Keratinocyte (primary cell): ENCODE data around the gene DPF3. TPM values are rescaled to one million over a fixed set of nuclear protein-coding genes. Genes with fewer than 3 reads are reported as not detected.

Source experiments
- DNase-seq: peaks from one replicate; pipeline ENCODE4 v3.0.0-alpha.2; 2011; ENCODE audit warnings: low read depth, missing footprints, low spot score
- FAIRE-seq: peaks from 2 replicates; lab custom pipeline; 2011; peaks lifted over from hg19 to GRCh38; lab: Jason Lieb, UNC
- H2AFZ ChIP-seq: 2 replicates; pipeline ENCODE4 v1.6.0; 2012; ENCODE audit warnings: low read length, control low read depth, inconsistent platforms; ENCODE audit not compliant: control insufficient read depth
- H3K27ac ChIP-seq: 2 replicates; pipeline ENCODE4 v1.5.1; 2011; ENCODE audit warnings: low read length; ENCODE audit not compliant: control insufficient read depth, insufficient read depth
- H3K27me3 ChIP-seq: 3 replicates; pipeline ENCODE4 v1.6.0; 2011; ENCODE audit warnings: low read length; ENCODE audit not compliant: control insufficient read depth, insufficient read depth; ENCODE audit errors: extremely low read depth
- H3K36me3 ChIP-seq, 2 experiments: 2 replicates in 1 of 2; 3 replicates in 1 of 2; pipeline ENCODE4 v1.5.1; 2011; ENCODE audit warnings: low read length in 2 of 2, mild to moderate bottlenecking in 1 of 2; ENCODE audit not compliant: control insufficient read depth in 2 of 2, insufficient read depth in 2 of 2; ENCODE audit errors: extremely low read depth in 1 of 2
- H3K4me1 ChIP-seq: 3 replicates; pipeline ENCODE4 v1.5.1; 2011; ENCODE audit warnings: low read length; ENCODE audit not compliant: control insufficient read depth, insufficient read depth; ENCODE audit errors: extremely low read depth
- H3K4me2 ChIP-seq: 3 replicates; pipeline ENCODE4 v1.6.0; 2011; ENCODE audit warnings: low read depth, low read length; ENCODE audit not compliant: control insufficient read depth, insufficient read depth; ENCODE audit errors: extremely low read depth
- H3K4me3 ChIP-seq, 3 experiments: fragments of 200-600 bp in 1 of 3; sonication (generic) in 1 of 3; 2 replicates in 2 of 3; 3 replicates in 1 of 3; pipeline ENCODE4 v1.5.1; 2011 to 2016; ENCODE audit warnings: low read length in 3 of 3, mild to moderate bottlenecking in 3 of 3, control low read depth in 2 of 3, inconsistent platforms in 1 of 3, low read depth in 1 of 3, mixed read lengths in 1 of 3, mixed run types in 1 of 3, moderate library complexity in 1 of 3; ENCODE audit not compliant: control insufficient read depth in 2 of 3, insufficient read depth in 2 of 3; ENCODE audit errors: extremely low read depth in 1 of 3
- H3K79me2 ChIP-seq: 2 replicates; pipeline ENCODE4 v1.6.0; 2012; ENCODE audit warnings: low read length; ENCODE audit not compliant: control insufficient read depth, insufficient read depth
- H3K9ac ChIP-seq: 3 replicates; pipeline ENCODE4 v1.6.0; 2011; ENCODE audit warnings: low read length; ENCODE audit not compliant: control insufficient read depth, insufficient read depth; ENCODE audit errors: extremely low read depth
- H3K9me1 ChIP-seq: 3 replicates; pipeline ENCODE4 v1.6.0; 2011; ENCODE audit warnings: low read length; ENCODE audit not compliant: control insufficient read depth, insufficient read depth; ENCODE audit errors: extremely low read depth
- H3K9me3 ChIP-seq: 2 replicates; pipeline ENCODE4 v1.5.1; 2012; ENCODE audit warnings: low read depth, low read length; ENCODE audit not compliant: control insufficient read depth
- H4K20me1 ChIP-seq: 3 replicates; pipeline ENCODE4 v1.6.0; 2011; ENCODE audit warnings: low read length; ENCODE audit not compliant: control insufficient read depth, insufficient read depth; ENCODE audit errors: extremely low read depth
- EZH2 ChIP-seq: IDR thresholded peaks from one replicate; pipeline ENCODE4 v1.6.1; 2012; ENCODE audit warnings: inconsistent platforms, mild to moderate bottlenecking, low read length, moderate library complexity
- dilution Hi-C: fragments of 300-500 bp; cut with MboI; formaldehyde crosslinking; loops from one replicate; pipeline ENCODE4 v1.7.0; 2020; ENCODE audit warnings: low sequenced_read_pairs; ENCODE audit not compliant: extremely low pct_ligation_motif_present
- polyA plus RNA-seq, 5 experiments: library from polyadenylated mRNA; depleted of rRNA in 3 of 5; stranded (reverse) in 3 of 5; stranded (forward) in 1 of 5; unstranded in 1 of 5; fragments of >200 nt; gene quantifications; 1 replicate in 1 of 5; 2 replicates in 3 of 5; 3 replicates in 1 of 5; pipeline versions ENCODE4 v1.2.1 to v1.2.3, GENCODE V29; 2011 to 2012; ENCODE audit warnings: missing spikeins in 2 of 5, low read depth in 1 of 5, low replicate concordance in 1 of 5
- TF ChIP-seq, protein P1 (sequence below), 3 experiments: IDR thresholded peaks in 1 of 3; conservative IDR thresholded peaks in 1 of 3; optimal IDR thresholded peaks in 1 of 3; 2 replicates in 2 of 3; 3 replicates in 1 of 3; pipeline versions ENCODE3 to v1.5.1; 2011; ENCODE audit warnings: low read length in 3 of 3, mild to moderate bottlenecking in 3 of 3, moderate library complexity in 2 of 3, control low read depth in 1 of 3, inconsistent platforms in 1 of 3; ENCODE audit not compliant: insufficient read depth in 2 of 3; ENCODE audit errors: extremely low read depth in 1 of 3

The DPF3 gene
- polyA plus RNA-seq, 1 donor (not counting 4 experiments of a cell fraction or from before 2014, with no cell fraction given) = 1.1 TPM

DNA sequence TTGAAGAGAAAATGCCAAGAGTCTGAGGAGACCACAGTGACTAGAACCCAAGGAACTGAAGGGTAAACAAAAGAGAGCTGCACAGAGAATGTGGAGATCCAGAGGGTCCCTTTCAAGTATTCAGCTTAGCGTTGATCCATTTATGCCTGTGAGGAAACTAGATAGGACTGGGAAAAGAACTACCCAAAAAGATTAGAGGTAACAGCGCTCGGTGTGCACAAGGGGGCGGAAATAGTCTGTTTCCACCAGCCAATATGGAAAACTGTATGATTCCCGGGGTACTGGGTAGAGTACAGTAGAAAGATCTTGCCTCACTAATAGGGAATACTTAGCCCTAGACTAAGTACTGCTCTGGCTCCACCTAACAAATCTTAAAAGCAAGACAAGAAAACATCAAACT, 135.5 kb downstream of the DPF3 start:
- dilution Hi-C loops = no loop called here
- no peak for FAIRE-seq

DNA sequence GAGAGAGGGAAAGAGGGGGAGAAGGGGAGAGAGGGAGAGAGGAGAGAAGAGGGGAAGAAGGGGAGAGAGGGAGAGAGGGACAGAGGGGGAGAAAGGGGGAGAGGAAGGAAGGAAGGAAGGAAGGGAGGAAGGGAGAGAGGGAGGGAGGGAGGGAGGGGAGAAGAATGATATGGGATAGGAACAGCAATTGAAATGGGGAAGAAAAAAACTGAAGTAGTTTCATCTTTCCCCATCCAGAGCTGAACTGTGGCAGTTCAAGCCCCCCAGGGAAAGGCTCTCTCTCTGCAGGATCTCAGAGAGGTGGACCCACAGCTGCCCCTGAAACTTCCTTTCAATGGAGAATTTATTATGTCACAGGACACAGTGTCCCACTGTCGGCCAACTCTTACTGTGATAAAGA, 136.9 kb downstream of the DPF3 start:
- no peaks in the 10 kb centered on the region for H3K27me3 ChIP-seq
- H3K9me1 ChIP-seq = no peaks in the 10 kb centered on the region
- dilution Hi-C loops = no loop called here
- H3K9ac ChIP-seq = no peak overlapping the region
- no peak overlapping the region for H3K27ac ChIP-seq
- H3K4me3 ChIP-seq = no peak overlapping the region
- TF ChIP-seq EZH2 = no peak
- TF ChIP-seq, protein P1, sequence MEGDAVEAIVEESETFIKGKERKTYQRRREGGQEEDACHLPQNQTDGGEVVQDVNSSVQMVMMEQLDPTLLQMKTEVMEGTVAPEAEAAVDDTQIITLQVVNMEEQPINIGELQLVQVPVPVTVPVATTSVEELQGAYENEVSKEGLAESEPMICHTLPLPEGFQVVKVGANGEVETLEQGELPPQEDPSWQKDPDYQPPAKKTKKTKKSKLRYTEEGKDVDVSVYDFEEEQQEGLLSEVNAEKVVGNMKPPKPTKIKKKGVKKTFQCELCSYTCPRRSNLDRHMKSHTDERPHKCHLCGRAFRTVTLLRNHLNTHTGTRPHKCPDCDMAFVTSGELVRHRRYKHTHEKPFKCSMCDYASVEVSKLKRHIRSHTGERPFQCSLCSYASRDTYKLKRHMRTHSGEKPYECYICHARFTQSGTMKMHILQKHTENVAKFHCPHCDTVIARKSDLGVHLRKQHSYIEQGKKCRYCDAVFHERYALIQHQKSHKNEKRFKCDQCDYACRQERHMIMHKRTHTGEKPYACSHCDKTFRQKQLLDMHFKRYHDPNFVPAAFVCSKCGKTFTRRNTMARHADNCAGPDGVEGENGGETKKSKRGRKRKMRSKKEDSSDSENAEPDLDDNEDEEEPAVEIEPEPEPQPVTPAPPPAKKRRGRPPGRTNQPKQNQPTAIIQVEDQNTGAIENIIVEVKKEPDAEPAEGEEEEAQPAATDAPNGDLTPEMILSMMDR (optimal IDR thresholded peaks at IDR 0.05 in 1 of 3, IDR thresholded peaks at IDR 0.05 in 1 of 3, conservative IDR thresholded peaks at IDR 0.05 in 1 of 3; ENCODE audit: extremely low read depth in 1 of 3, insufficient read depth in 2 of 3, low read length in 3 of 3) = no peak
- H3K4me1 ChIP-seq = no peaks in the 10 kb centered on the region
- H4K20me1 ChIP-seq = no peaks in the 10 kb centered on the region
- no peak overlapping the region for H3K4me2 ChIP-seq
- no peak overlapping the region for H2AFZ ChIP-seq
- H3K36me3 ChIP-seq = no peaks in the 10 kb centered on the region
- no peaks in the 10 kb centered on the region for H3K9me3 ChIP-seq
- no peaks in the 10 kb centered on the region for H3K79me2 ChIP-seq
- FAIRE-seq = no peak
- no peak for DNase-seq

More for the DNA sequence above, 135.5 kb downstream of the DPF3 start:
- DNase-seq = no peak
- Histone ChIP-seq H3K4me2 (no peak overlapping the region), H3K27me3 (no peaks in the 10 kb centered on the region), H3K9me1 (no peaks in the 10 kb centered on the region), H4K20me1 (no peaks in the 10 kb centered on the region), H3K4me3 (no peak overlapping the region), H2AFZ (no peak overlapping the region), H3K79me2 (no peaks in the 10 kb centered on the region), H3K9me3 (no peaks in the 10 kb centered on the region), H3K9ac (no peak overlapping the region), H3K4me1 (no peaks in the 10 kb centered on the region), H3K27ac (no peak overlapping the region), H3K36me3 (no peaks in the 10 kb centered on the region)
- no peak for TF ChIP-seq EZH2
- TF ChIP-seq, protein P1 (optimal IDR thresholded peaks at IDR 0.05 in 1 of 3, IDR thresholded peaks at IDR 0.05 in 1 of 3, conservative IDR thresholded peaks at IDR 0.05 in 1 of 3; ENCODE audit: extremely low read depth in 1 of 3, insufficient read depth in 2 of 3, low read length in 3 of 3) = no peak
